ENCODE measurements around the gene SORCS2. TPM values are rescaled to one million over a fixed set of nuclear protein-coding genes. Genes with fewer than 3 reads are reported as not detected.
"Not testable (repeated sequence)": the region's sequence is repeated elsewhere in the genome, so short reads cannot be mapped to it uniquely, and the experiment has no call there.

Gene SORCS2
- total RNA-seq, 1 donor from 2014 or later: 4.9 TPM

GRCh38 chr4:7215187-7215586 is 22.8 kb downstream of the SORCS2 start:
- DNase-seq (ENCODE audit: low spot score in 2 of 2); FAIRE-seq: not testable (repeated sequence)

GRCh38 chr4:7217039-7217438 is 24.7 kb downstream of the SORCS2 start:
- no peak for FAIRE-seq
- no peak for DNase-seq (ENCODE audit: low spot score in 2 of 2)

GRCh38 chr4:7217474-7218321 is 25.4 kb downstream of the SORCS2 start:
- DNase-seq (ENCODE audit: low spot score in 2 of 2) (no peak), FAIRE-seq (no peak)

GRCh38 chr4:7218686-7219085 is 26.3 kb downstream of the SORCS2 start:
- FAIRE-seq: no peak

GRCh38 chr4:7222521-7222920 is 30.2 kb downstream of the SORCS2 start:
- FAIRE-seq (no peak), DNase-seq (ENCODE audit: low spot score in 2 of 2) (no peak)

More at GRCh38 chr4:7218686-7219085, 26.3 kb downstream of the SORCS2 start:
- DNase-seq (ENCODE audit: low spot score in 2 of 2): no peak

GRCh38 chr4:7223541-7223940 is 31.2 kb downstream of the SORCS2 start:
- no peak for DNase-seq (ENCODE audit: low spot score in 2 of 2)
- no peak for FAIRE-seq

GRCh38 chr4:7224001-7224400 is 31.7 kb downstream of the SORCS2 start:
- no peak for DNase-seq (ENCODE audit: low spot score in 2 of 2)
- no peak for FAIRE-seq

GRCh38 chr4:7224878-7225533 is 32.7 kb downstream of the SORCS2 start:
- DNase-seq (ENCODE audit: low spot score in 2 of 2) (no peak), FAIRE-seq (no peak)

GRCh38 chr4:7226439-7226838 is 34.1 kb downstream of the SORCS2 start:
- DNase-seq (ENCODE audit: low spot score in 2 of 2) (no peak), FAIRE-seq (no peak)

GRCh38 chr4:7227008-7227407 is 34.7 kb downstream of the SORCS2 start:
- FAIRE-seq: no peak
- DNase-seq (ENCODE audit: low spot score in 2 of 2): no peak

- no peak for FAIRE-seq
- no peak for DNase-seq (ENCODE audit: low spot score in 2 of 2)
Measured at GRCh38 chr4:7228734-7229133, 36.4 kb downstream of the SORCS2 start.

GRCh38 chr4:7232061-7232650 is 39.8 kb downstream of the SORCS2 start:
- FAIRE-seq (no peak), DNase-seq (ENCODE audit: low spot score in 2 of 2) (no peak)

GRCh38 chr4:7233006-7233580 is 40.8 kb downstream of the SORCS2 start:
- FAIRE-seq (no peak), DNase-seq (ENCODE audit: low spot score in 2 of 2) (no peak)

GRCh38 chr4:7233601-7234000 is 41.3 kb downstream of the SORCS2 start:
- no peak for DNase-seq (ENCODE audit: low spot score in 2 of 2)

GRCh38 chr4:7234355-7235029 is 42.2 kb downstream of the SORCS2 start:
- DNase-seq (ENCODE audit: low spot score in 2 of 2) (no peak), FAIRE-seq (no peak)

More at GRCh38 chr4:7233601-7234000, 41.3 kb downstream of the SORCS2 start:
- no peak for FAIRE-seq

- FAIRE-seq (no peak), DNase-seq (ENCODE audit: low spot score in 2 of 2) (no peak)
Measured at GRCh38 chr4:7235030-7235380, 42.7 kb downstream of the SORCS2 start.

- no peak for DNase-seq (ENCODE audit: low spot score in 2 of 2)
- no peak for FAIRE-seq
Measured at GRCh38 chr4:7236847-7237246, 44.5 kb downstream of the SORCS2 start.

GRCh38 chr4:7237873-7238272 is 45.5 kb downstream of the SORCS2 start:
- FAIRE-seq (no peak), DNase-seq (ENCODE audit: low spot score in 2 of 2) (no peak)

GRCh38 chr4:7238300-7238960 is 46.1 kb downstream of the SORCS2 start:
- DNase-seq (ENCODE audit: low spot score in 2 of 2): no peak

More at GRCh38 chr4:7238300-7238960, 46.1 kb downstream of the SORCS2 start:
- FAIRE-seq: no peak
